SU-DHL-6 (cell line): ENCODE measurements around the gene HPX.

Source experiments
- CTCF ChIP-seq: fragments of 200-600 bp; sonication (generic); IDR thresholded peaks from one replicate; pipeline ENCODE4 v1.5.1; 2017; ENCODE audit warnings: antibody characterized with exemption, mild to moderate bottlenecking, low read length, moderate library complexity; ENCODE audit not compliant: insufficient read depth, poor library complexity, severe bottlenecking
- EZH2phosphoT487 ChIP-seq: fragments of 200-600 bp; sonication (generic), shearing (Covaris generic); conservative IDR thresholded peaks from 2 replicates; pipeline ENCODE4 v1.6.1; 2018; ENCODE audit warnings: mild to moderate bottlenecking, antibody characterized with exemption, low read length, moderate library complexity, mixed read lengths

DNA sequence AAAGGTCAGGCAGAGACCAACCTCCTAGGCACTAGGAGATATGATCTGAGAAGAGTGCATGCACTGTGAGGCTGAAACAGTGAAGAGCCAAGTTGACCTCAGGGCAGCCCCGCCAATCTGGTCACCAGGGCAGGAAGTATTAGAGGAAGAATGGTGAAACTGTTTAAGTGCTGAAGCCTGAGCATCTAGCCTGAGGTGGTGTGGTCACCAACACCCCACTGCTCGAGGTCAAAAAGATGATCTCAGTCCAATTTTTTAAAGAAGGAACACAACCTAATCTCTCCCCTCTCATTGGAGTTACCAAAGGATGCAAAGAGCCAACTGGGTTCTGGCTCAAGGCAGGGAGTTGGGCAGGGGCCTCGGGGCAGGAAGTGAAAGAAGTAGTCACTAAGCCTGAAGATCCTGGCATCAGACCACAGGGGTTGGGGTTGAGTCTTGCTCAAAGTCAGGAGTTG lies 25.9 kb downstream of the HPX start:
- no peak for TF ChIP-seq CTCF
- TF ChIP-seq EZH2phosphoT487: no peak
